ENCODE results near the gene NDUFV1. TPM values are rescaled to one million over a fixed set of nuclear protein-coding genes. Genes with fewer than 3 reads are reported as not detected.

The NDUFV1 gene
- total RNA-seq, 4 donors from 2014 or later, result 143 to 233 (median 165) TPM

DNA sequence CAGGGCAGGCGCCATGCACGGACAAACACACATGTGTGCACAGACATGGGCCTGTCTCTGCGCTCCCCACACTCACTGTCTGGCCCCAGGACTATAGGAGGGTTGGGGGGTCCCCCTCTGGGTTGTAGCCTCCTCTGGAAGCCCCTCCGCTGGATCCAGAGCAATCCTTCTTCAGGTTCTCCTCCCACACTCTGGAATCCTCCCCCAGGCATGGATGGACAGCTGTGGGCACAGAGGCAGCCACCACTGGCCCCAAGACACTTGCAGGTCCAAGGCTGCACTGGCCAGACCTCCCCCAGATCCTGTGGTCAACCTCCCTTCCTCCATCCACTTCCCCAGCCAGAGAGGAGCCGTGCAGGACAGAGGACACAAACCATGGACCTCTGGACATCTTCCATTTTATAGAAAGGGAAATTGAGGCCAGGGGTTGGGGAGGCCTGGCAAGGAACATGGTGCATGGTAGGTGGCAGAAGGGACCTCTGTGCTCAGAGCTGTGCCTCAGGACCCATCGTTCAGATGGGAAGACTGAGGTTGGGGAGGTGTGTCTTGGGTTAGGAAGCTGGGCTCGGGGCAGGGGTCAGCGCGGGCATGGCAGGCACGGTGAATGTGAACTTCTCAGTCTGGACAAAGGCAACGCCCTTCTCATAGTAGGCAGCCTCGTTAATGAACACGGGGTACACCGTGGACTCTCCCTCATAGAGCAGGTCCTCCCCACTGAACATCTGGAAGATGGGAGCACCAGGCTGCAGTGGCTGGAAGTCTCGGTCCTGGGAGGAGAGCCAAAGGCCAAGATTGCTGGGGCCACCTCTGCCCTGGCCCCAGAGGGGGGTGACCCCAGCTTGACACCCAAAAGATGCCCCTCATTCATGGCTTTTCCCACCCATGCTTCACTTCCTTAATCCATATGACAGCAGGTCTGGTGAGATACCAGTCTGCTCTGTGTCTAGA, 35.7 kb downstream of the NDUFV1 start:
- ATAC-seq (ENCODE audit: low FRiP score), result no peak
- no peak for DNase-seq (ENCODE audit: low spot score)
- TF ChIP-seq, protein P1, sequence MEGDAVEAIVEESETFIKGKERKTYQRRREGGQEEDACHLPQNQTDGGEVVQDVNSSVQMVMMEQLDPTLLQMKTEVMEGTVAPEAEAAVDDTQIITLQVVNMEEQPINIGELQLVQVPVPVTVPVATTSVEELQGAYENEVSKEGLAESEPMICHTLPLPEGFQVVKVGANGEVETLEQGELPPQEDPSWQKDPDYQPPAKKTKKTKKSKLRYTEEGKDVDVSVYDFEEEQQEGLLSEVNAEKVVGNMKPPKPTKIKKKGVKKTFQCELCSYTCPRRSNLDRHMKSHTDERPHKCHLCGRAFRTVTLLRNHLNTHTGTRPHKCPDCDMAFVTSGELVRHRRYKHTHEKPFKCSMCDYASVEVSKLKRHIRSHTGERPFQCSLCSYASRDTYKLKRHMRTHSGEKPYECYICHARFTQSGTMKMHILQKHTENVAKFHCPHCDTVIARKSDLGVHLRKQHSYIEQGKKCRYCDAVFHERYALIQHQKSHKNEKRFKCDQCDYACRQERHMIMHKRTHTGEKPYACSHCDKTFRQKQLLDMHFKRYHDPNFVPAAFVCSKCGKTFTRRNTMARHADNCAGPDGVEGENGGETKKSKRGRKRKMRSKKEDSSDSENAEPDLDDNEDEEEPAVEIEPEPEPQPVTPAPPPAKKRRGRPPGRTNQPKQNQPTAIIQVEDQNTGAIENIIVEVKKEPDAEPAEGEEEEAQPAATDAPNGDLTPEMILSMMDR (IDR thresholded peaks at IDR 0.05), result no peak

DNA sequence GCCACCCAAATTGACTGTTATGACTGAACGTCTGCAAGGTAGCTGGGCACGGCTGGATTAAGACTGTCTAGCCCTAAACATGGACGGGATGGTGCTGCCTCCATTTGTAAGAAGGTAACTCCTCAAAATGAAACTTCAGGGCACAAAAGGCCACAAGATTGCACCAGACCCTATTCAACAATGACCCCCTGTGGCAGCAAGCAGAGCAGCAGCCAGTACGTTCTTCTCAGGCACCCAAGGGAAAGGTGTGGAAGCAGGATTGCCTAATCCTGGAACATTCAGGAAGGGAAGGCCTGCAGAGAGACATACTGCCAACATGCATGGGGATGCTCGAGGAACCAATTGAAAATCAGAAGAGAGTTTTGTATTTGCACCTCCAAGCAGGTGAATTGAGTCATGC, 37.3 kb downstream of the NDUFV1 start:
- TF ChIP-seq, protein P1 (IDR thresholded peaks at IDR 0.05), result no peak
- DNase-seq (ENCODE audit: low spot score) (no peak), ATAC-seq (ENCODE audit: low FRiP score) (no peak)

DNA sequence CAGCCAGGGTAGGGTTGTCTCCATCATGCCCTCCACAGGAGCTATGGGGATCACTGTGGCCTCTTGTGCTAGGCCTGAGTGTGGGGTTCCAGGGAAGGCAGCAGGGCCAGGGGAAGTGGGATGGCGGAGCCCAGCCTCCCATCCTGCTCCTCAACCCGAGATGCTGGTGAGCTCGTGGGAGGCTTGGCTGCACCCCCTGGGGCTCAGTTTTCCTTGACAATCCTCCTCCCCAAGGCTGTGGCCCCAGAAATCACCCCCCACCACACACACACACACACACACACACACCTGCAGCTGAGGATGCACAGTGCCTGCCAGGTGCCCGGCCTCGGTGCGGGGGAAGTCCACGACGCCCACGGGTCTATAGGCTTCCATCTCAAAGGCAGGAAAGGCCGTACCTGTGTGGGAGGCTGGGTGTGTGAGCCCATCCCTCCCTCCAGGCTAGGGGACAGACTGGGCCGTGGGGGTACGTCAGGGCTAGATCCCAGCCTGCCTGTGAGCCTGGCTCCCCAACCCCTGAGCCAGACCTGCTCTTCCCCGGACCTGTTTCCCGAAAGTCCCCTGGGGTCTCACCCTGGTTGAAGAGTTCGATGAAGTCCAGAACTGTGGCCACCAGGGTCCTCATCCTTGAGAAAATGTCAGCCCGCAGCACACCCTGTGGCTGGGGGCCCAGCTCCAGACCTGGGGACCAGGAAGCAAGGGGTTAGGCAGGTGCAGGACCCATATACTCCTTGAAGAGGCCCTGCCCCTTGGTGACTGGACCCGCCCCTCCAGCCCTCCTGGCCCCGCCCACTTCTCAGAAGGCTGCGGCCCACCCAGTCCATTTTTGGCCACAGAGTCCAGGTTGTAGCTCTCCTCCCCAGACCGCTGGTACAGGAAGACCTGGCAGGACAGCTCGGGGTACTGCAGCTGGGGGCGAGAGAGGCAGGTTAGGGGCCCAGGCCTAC, 38.0 kb downstream of the NDUFV1 start:
- TF ChIP-seq, protein P1 (IDR thresholded peaks at IDR 0.05), result no peak
- ATAC-seq (ENCODE audit: low FRiP score) (no peak), DNase-seq (ENCODE audit: low spot score) (no peak)

DNA sequence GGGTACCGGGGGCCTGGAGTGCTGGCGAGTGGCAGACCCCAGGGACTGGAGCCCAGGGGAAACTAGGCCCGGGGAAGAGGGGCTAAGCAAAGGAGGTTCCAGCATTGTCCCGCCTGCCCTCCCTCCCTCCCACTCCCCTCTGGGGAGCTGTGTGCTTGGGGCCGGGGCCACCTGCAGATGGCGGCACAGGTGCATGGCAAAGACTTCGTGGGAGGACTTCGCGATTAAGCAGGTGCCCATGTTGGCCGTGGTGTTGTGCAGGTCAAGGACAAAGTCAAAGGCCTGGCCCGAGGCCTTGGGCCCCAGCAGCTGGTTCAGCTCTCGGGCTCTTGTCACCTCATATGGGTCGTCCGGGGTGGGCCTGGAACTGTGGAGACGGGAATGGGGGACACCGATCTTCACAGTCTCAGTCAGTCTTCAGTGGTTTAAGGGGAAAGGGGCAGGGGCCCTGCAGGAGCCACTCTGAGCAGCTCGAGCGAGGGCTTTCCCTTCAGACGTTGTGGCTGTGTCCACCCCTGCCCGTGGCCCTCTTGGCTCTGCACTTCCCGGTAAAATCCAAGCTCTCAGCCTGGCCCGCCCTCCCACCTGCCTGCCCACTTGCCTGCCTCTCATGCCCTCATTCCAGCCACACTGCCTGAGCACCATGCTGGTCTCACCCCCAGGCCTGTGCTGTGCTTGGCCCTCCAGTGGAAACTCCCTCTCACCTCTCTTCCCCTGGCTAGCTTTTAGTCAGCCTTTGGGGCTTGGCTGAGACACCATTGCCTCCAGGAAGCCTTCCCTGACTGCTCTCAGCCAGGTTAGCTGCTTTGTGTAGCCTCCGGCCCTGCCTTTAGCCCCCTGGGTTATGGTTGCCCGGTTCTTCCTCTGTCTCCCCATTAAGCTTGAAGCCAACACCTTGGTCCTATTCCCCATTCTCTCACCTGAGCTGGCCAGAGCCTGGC, 39.1 kb downstream of the NDUFV1 start:
- TF ChIP-seq, protein P1 (IDR thresholded peaks at IDR 0.05), result no peak
- ATAC-seq (ENCODE audit: low FRiP score), result no peak
- no peak for DNase-seq (ENCODE audit: low spot score)

DNA sequence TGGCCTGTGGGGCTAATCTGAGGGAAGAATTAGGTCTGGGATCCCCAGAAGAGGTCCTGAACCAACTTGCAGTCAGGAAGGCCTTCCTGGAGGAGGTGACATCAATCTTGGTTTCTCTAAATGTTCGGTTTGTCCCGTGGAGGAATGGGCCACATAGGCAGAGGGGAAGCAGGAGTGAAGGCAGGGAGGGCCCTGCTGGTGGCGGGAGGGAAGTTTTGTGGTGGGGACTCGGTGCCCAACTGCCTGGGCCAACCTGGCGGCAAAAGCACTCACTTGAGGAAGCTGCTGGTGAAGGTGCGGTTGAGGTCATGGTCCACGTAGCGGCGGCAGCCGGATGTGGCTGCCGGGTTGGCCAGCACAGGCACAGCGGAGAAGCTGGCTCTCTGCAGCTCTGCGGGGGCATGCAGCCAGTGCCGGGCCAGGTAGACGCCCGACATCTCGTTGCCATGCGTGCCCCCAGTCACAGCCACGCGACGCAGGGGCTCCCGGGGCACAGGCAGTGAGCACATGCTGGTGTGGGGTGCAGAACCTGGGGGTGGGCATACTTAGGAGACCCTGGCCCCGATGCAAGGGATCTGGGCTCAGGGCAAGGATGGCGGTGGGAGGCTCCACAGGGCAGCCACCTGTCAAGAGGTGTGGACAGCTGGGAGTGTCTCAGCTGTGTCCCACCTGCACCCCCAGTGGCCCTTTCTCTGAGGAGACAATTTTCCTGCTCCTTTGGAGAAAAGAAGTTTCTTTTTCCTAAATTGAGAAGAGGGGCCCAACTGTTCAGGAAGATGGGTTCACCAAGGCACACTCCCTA, 40.0 kb downstream of the NDUFV1 start:
- no peak for DNase-seq (ENCODE audit: low spot score)
- no peak for ATAC-seq (ENCODE audit: low FRiP score)
- TF ChIP-seq, protein P1 (IDR thresholded peaks at IDR 0.05), result no peak
